ENCODE data around the gene TBC1D30. TPM values are rescaled to one million over a fixed set of nuclear protein-coding genes. Genes with fewer than 3 reads are reported as not detected.

Gene TBC1D30
- total RNA-seq, 1 experiment from 2014 or later = 8.9 TPM

DNA sequence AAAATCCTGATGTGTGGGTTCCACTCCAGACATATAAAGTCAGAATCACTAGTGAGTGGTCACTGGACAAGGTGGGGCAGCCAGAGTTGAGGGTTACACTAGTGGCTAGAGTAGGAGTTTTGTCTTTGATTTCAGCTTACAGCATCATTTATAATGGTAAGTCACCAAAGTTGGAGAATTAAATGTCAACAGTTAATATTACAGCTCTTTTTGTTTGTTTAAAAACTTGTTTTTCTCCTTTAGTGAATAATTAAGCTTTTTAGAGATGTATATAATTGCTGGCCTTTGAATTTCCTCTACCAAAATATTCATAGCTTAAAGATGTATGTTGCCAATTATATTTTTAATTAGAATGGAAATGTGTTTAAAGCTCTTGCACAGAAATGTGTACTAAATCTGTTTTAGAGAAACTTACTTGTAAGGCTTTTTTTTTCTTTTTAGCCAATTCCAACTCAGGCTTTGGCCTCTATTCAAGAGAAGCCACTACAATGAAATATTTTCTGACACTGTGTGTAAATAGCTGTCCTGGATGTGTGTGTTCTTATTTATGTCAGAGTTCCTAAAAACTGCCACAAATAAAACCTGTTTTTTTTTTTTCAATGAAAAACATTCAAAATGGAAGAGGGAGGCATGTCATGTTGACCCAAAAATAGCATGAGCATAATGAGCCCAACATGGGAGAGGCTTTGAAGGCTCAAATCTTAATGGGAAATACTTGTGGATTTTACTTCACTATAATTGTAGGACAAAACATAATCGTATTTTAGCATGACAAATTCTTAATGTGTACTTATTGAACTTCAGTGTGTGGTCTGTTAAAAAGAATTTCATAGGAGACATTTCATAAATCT, 92.2 kb downstream of the TBC1D30 start:
- Histone ChIP-seq H3K9me3 (ENCODE audit: control insufficient read depth, insufficient read depth, low read depth, low read length) (no peaks in the 10 kb centered on the region), H3K4me1 (ENCODE audit: control insufficient read depth, insufficient read depth, low read length) (no peaks in the 10 kb centered on the region), H3K36me3 (ENCODE audit: control insufficient read depth, insufficient read depth, low read length) (no peaks in the 10 kb centered on the region), H3K27ac (ENCODE audit: low read length) (no peak overlapping the region), H3K4me3 (ENCODE audit: low read depth in 2 of 2, low read length in 2 of 2) (no peak overlapping the region), H3K27me3 (ENCODE audit: control insufficient read depth, insufficient read depth, low read length) (peaks cover 22% of the 10 kb centered on the region)
- DNase-seq (ENCODE audit: low read depth, low spot score) (no peak), ATAC-seq (no peak)
- POLR2A ChIA-PET = no interaction called here
- intact Hi-C loops (cut with micrococcal nuclease; ENCODE audit: unreplicated experiment) = no loop called here
- in situ Hi-C loops (cut with HindIII; ENCODE audit: low pct_unique_long_range_greater_than_20kb, low sequenced_read_pairs) = no loop called here
- CTCF ChIA-PET = no interaction called here
- no TSS peak for BruUV-seq (replicated peaks)
- TF ChIP-seq POLR2AphosphoS5 (IDR thresholded peaks at IDR 0.05; ENCODE audit: low read depth, low read length) (no peak), TCF7L2 (IDR thresholded peaks at IDR 0.05; ENCODE audit: low read depth, low read length) (no peak), SIN3A (IDR thresholded peaks at IDR 0.05; ENCODE audit: borderline replicate concordance, insufficient read depth, low read depth, low read length) (no peak)
- TF ChIP-seq, protein P1, sequence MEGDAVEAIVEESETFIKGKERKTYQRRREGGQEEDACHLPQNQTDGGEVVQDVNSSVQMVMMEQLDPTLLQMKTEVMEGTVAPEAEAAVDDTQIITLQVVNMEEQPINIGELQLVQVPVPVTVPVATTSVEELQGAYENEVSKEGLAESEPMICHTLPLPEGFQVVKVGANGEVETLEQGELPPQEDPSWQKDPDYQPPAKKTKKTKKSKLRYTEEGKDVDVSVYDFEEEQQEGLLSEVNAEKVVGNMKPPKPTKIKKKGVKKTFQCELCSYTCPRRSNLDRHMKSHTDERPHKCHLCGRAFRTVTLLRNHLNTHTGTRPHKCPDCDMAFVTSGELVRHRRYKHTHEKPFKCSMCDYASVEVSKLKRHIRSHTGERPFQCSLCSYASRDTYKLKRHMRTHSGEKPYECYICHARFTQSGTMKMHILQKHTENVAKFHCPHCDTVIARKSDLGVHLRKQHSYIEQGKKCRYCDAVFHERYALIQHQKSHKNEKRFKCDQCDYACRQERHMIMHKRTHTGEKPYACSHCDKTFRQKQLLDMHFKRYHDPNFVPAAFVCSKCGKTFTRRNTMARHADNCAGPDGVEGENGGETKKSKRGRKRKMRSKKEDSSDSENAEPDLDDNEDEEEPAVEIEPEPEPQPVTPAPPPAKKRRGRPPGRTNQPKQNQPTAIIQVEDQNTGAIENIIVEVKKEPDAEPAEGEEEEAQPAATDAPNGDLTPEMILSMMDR (IDR thresholded peaks at IDR 0.05) = no peak
- TF ChIP-seq, protein P2, sequence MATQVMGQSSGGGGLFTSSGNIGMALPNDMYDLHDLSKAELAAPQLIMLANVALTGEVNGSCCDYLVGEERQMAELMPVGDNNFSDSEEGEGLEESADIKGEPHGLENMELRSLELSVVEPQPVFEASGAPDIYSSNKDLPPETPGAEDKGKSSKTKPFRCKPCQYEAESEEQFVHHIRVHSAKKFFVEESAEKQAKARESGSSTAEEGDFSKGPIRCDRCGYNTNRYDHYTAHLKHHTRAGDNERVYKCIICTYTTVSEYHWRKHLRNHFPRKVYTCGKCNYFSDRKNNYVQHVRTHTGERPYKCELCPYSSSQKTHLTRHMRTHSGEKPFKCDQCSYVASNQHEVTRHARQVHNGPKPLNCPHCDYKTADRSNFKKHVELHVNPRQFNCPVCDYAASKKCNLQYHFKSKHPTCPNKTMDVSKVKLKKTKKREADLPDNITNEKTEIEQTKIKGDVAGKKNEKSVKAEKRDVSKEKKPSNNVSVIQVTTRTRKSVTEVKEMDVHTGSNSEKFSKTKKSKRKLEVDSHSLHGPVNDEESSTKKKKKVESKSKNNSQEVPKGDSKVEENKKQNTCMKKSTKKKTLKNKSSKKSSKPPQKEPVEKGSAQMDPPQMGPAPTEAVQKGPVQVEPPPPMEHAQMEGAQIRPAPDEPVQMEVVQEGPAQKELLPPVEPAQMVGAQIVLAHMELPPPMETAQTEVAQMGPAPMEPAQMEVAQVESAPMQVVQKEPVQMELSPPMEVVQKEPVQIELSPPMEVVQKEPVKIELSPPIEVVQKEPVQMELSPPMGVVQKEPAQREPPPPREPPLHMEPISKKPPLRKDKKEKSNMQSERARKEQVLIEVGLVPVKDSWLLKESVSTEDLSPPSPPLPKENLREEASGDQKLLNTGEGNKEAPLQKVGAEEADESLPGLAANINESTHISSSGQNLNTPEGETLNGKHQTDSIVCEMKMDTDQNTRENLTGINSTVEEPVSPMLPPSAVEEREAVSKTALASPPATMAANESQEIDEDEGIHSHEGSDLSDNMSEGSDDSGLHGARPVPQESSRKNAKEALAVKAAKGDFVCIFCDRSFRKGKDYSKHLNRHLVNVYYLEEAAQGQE (IDR thresholded peaks at IDR 0.05; ENCODE audit: insufficient read depth in 1 of 2, low read depth in 2 of 2, low read length in 1 of 2) = no peak

GRCh38 chr12:64918344-64918743, 93.9 kb downstream of the TBC1D30 start:
- Histone ChIP-seq H3K9me3 (ENCODE audit: control insufficient read depth, insufficient read depth, low read depth, low read length) (no peaks in the 10 kb centered on the region), H3K27ac (ENCODE audit: low read length) (no peak overlapping the region), H3K4me1 (ENCODE audit: control insufficient read depth, insufficient read depth, low read length) (no peaks in the 10 kb centered on the region), H3K4me3 (ENCODE audit: low read depth in 2 of 2, low read length in 2 of 2) (no peak overlapping the region), H3K27me3 (ENCODE audit: control insufficient read depth, insufficient read depth, low read length) (peaks cover 17% of the 10 kb centered on the region), H3K36me3 (ENCODE audit: control insufficient read depth, insufficient read depth, low read length) (no peaks in the 10 kb centered on the region)
- DNase-seq (ENCODE audit: low read depth, low spot score) (no peak), ATAC-seq (no peak)
- ChIA-PET POLR2A (no interaction called here), CTCF (no interaction called here)
- BruUV-seq (replicated peaks) = no TSS peak
- TF ChIP-seq, protein P1 (IDR thresholded peaks at IDR 0.05) = no peak
- in situ Hi-C loops (cut with HindIII; ENCODE audit: low pct_unique_long_range_greater_than_20kb, low sequenced_read_pairs) (no loop called here), intact Hi-C loops (cut with micrococcal nuclease; ENCODE audit: unreplicated experiment) (no loop called here)

Measured in Panc1 (cell line).